H9 (cell line): Measurements from ENCODE around the gene FCHSD2. TPM values are rescaled to one million over a fixed set of nuclear protein-coding genes. Genes with fewer than 3 reads are reported as not detected.

ENCODE experiments used
- DNase-seq: peaks from one replicate; pipeline ENCODE4 v3.0.0-alpha.2; 2017
- H2AFZ ChIP-seq: one replicate; pipeline ENCODE4 v1.6.1; 2013; ENCODE audit warnings: mild to moderate bottlenecking, low read length, control low read depth, moderate library complexity
- H2AK5ac ChIP-seq: 2 replicates; pipeline ENCODE4 v1.6.1; 2013; ENCODE audit warnings: low read length, control low read depth, mixed read lengths; ENCODE audit not compliant: insufficient read length
- H2BK120ac ChIP-seq: one replicate; pipeline ENCODE4 v1.6.1; 2013; ENCODE audit warnings: low read depth, mild to moderate bottlenecking, low read length, control low read depth, inconsistent platforms; ENCODE audit not compliant: poor library complexity, severe bottlenecking
- H2BK12ac ChIP-seq: 2 replicates; pipeline ENCODE4 v1.6.1; 2013; ENCODE audit warnings: low read length, control low read depth, mixed read lengths, low read depth; ENCODE audit not compliant: insufficient read length
- H2BK15ac ChIP-seq: 2 replicates; pipeline ENCODE4 v1.6.1; 2013; ENCODE audit warnings: low read depth, low read length, control low read depth
- H2BK20ac ChIP-seq: one replicate; pipeline ENCODE4 v1.6.1; 2013; ENCODE audit warnings: low read depth, mild to moderate bottlenecking, low read length, control low read depth, inconsistent platforms; ENCODE audit not compliant: poor library complexity, severe bottlenecking
- H2BK5ac ChIP-seq: 2 replicates; pipeline ENCODE4 v1.6.1; 2013; ENCODE audit warnings: low read length, control low read depth, mixed read lengths; ENCODE audit not compliant: insufficient read length
- H3K14ac ChIP-seq: 2 replicates; pipeline ENCODE4 v1.6.1; 2013; ENCODE audit warnings: low read length, control low read depth; ENCODE audit not compliant: insufficient read depth
- H3K18ac ChIP-seq: 2 replicates; pipeline ENCODE4 v1.6.1; 2013; ENCODE audit warnings: low read depth, mild to moderate bottlenecking, mixed read lengths, low read length, control low read depth; ENCODE audit not compliant: insufficient read length
- H3K23ac ChIP-seq: 2 replicates; pipeline ENCODE4 v1.6.1; 2013; ENCODE audit warnings: low read length, control low read depth, mixed read lengths, low read depth; ENCODE audit not compliant: insufficient read length
- H3K23me2 ChIP-seq: 2 replicates; pipeline ENCODE4 v1.6.1; 2013; ENCODE audit warnings: low read depth, mild to moderate bottlenecking, mixed read lengths, low read length, control low read depth; ENCODE audit not compliant: insufficient read length, poor library complexity, severe bottlenecking
- H3K27ac ChIP-seq: 2 replicates; pipeline ENCODE4 v1.5.1; 2013; ENCODE audit warnings: low read length, control low read depth, mixed read lengths, low read depth; ENCODE audit not compliant: insufficient read length
- H3K27me3 ChIP-seq: 2 replicates; pipeline ENCODE4 v1.6.1; 2013; ENCODE audit warnings: low read length, control low read depth, inconsistent platforms; ENCODE audit not compliant: insufficient read depth
- H3K4ac ChIP-seq: 2 replicates; pipeline ENCODE4 v1.6.1; 2013; ENCODE audit warnings: low read depth, mild to moderate bottlenecking, control low read depth, inconsistent platforms, low read length, moderate library complexity
- H3K4me1 ChIP-seq: 2 replicates; pipeline ENCODE4 v1.6.1; 2013; ENCODE audit warnings: low read length, control low read depth, inconsistent platforms; ENCODE audit not compliant: insufficient read depth
- H3K4me2 ChIP-seq: 2 replicates; pipeline ENCODE4 v1.6.1; 2013; ENCODE audit warnings: low read length, control low read depth, mixed read lengths; ENCODE audit not compliant: insufficient read length, insufficient read depth
- H3K56ac ChIP-seq: 2 replicates; pipeline ENCODE4 v1.6.1; 2013; ENCODE audit warnings: low read depth, mild to moderate bottlenecking, mixed read lengths, low read length, control low read depth; ENCODE audit not compliant: insufficient read length
- H3K79me1 ChIP-seq: 2 replicates; pipeline ENCODE4 v1.6.1; 2013; ENCODE audit warnings: low read depth, mild to moderate bottlenecking, moderate library complexity, low read length, control low read depth, inconsistent platforms; ENCODE audit not compliant: insufficient read depth, poor library complexity, severe bottlenecking
- H3K79me2 ChIP-seq: 2 replicates; pipeline ENCODE4 v1.6.1; 2013; ENCODE audit warnings: low read length, control low read depth, inconsistent platforms; ENCODE audit not compliant: insufficient read depth
- H3K9ac ChIP-seq: 2 replicates; pipeline ENCODE4 v1.6.1; 2013; ENCODE audit warnings: low read length, control low read depth, mixed read lengths; ENCODE audit not compliant: insufficient read length; ENCODE audit errors: extremely low read depth
- H3K9me3 ChIP-seq: one replicate; pipeline ENCODE4 v1.6.1; 2013; ENCODE audit warnings: low read depth, low read length, inconsistent platforms; ENCODE audit not compliant: control insufficient read depth
- H3T11ph ChIP-seq: one replicate; pipeline ENCODE4 v1.6.1; 2013; ENCODE audit warnings: mild to moderate bottlenecking, low read length, control low read depth, inconsistent platforms
- H4K20me1 ChIP-seq: one replicate; pipeline ENCODE4 v1.6.1; 2013; ENCODE audit not compliant: control insufficient read depth, insufficient read length, insufficient read depth
- H4K5ac ChIP-seq: 2 replicates; pipeline ENCODE4 v1.6.1; 2013; ENCODE audit warnings: low read depth, mild to moderate bottlenecking, mixed read lengths, low read length, control low read depth; ENCODE audit not compliant: insufficient read length
- H4K8ac ChIP-seq: replicated peaks from 2 replicates; pipeline ENCODE4 v1.6.1; 2013; ENCODE audit warnings: low read length, control low read depth, mixed read lengths, low read depth; ENCODE audit not compliant: insufficient read length
- H4K91ac ChIP-seq: 2 replicates; pipeline ENCODE4 v1.6.1; 2013; ENCODE audit warnings: low read depth, mild to moderate bottlenecking, moderate library complexity, mixed read lengths, low read length, control low read depth; ENCODE audit not compliant: insufficient read length
- H3K27ac Mint-ChIP-seq, 3 experiments: 2 replicates in 2 of 3; 3 replicates in 1 of 3; pipeline ENCODE4 v1.8.0; 2020 to 2021; ENCODE audit warnings: mixed read lengths in 3 of 3, mild to moderate bottlenecking in 1 of 3, moderate library complexity in 1 of 3
- H3K27me3 Mint-ChIP-seq: 2 replicates; pipeline ENCODE4 v1.8.0; 2021; ENCODE audit warnings: low read depth, mild to moderate bottlenecking, moderate library complexity, mixed read lengths
- H3K36me3 Mint-ChIP-seq, 3 experiments: 2 replicates in 2 of 3; 3 replicates in 1 of 3; pipeline ENCODE4 v1.8.0; 2020 to 2021; ENCODE audit warnings: low read depth in 3 of 3, mixed read lengths in 3 of 3; ENCODE audit not compliant: insufficient read depth in 1 of 3
- H3K4me1 Mint-ChIP-seq, 2 experiments: 2 replicates each; pipeline ENCODE4 v1.8.0; 2020; ENCODE audit warnings: mixed read lengths in 2 of 2
- H3K4me3 Mint-ChIP-seq, 2 experiments: 2 replicates in 1 of 2; 3 replicates in 1 of 2; pipeline ENCODE4 v1.8.0; 2020 to 2021; ENCODE audit warnings: mild to moderate bottlenecking in 2 of 2, mixed read lengths in 2 of 2, moderate library complexity in 1 of 2
- H3K9me3 Mint-ChIP-seq, 2 experiments: 2 replicates in 1 of 2; 3 replicates in 1 of 2; pipeline ENCODE4 v1.8.0; 2020; ENCODE audit warnings: mild to moderate bottlenecking in 2 of 2, mixed read lengths in 2 of 2, moderate library complexity in 1 of 2
- total RNA-seq: library from RNA; stranded (reverse); gene quantifications from 2 replicates; pipeline ENCODE4 v1.2.1, GENCODE V29; 2021
- TF ChIP-seq, protein P1 (sequence below): fragments of 200-600 bp; sonication (generic); conservative IDR thresholded peaks from 3 replicates; pipeline ENCODE4 v1.8.0; 2021; ENCODE audit warnings: antibody characterized with exemption, mild to moderate bottlenecking

FCHSD2 gene
- total RNA-seq, 1 experiment from 2014 or later, result 17.8 TPM

DNA sequence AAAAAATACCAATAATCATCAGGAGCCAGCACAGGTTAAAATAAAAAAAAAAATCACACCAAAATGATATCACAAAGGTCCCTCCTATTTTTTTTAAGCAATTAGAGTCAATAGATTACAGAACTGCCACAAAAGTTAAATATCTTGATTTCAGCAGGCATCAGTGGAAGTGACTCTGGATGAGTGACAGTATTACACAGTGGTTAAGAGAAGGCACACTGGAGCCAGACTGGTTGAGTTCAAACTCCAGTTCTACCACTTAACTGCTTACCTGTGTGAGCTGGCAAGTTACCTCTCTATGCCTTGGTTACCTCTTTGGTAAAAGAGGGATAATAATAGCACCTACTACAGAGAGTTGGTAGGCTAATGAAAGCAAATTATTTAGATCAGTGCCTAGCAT, 179.4 kb downstream of the FCHSD2 start:
- H4K8ac ChIP-seq, result no peak overlapping the region
- no peak overlapping the region for H3K18ac ChIP-seq
- no peak for DNase-seq
- Mint-ChIP-seq H3K36me3 (0 out of 7 replicates have a peak, but pooled peaks cover 0 to 2% (median 0%) of the 10 kb centered on the region in 3 experiments), H3K9me3 (no peaks in the 10 kb centered on the region), H3K4me3 (no peak overlapping the region), H3K27me3 (no peaks in the 10 kb centered on the region), H3K27ac (no peak overlapping the region), H3K4me1 (peaks cover 0 to 6% of the 10 kb centered on the region in 2 experiments; a peak in 2 of 4 replicates)
- no peaks in the 10 kb centered on the region for H3K27me3 ChIP-seq
- no peak overlapping the region for H2BK5ac ChIP-seq
- H3T11ph ChIP-seq, result no peak overlapping the region
- no peaks in the 10 kb centered on the region for H3K23me2 ChIP-seq
- H4K20me1 ChIP-seq, result no peaks in the 10 kb centered on the region
- no peak overlapping the region for H2BK12ac ChIP-seq
- TF ChIP-seq, protein P1, sequence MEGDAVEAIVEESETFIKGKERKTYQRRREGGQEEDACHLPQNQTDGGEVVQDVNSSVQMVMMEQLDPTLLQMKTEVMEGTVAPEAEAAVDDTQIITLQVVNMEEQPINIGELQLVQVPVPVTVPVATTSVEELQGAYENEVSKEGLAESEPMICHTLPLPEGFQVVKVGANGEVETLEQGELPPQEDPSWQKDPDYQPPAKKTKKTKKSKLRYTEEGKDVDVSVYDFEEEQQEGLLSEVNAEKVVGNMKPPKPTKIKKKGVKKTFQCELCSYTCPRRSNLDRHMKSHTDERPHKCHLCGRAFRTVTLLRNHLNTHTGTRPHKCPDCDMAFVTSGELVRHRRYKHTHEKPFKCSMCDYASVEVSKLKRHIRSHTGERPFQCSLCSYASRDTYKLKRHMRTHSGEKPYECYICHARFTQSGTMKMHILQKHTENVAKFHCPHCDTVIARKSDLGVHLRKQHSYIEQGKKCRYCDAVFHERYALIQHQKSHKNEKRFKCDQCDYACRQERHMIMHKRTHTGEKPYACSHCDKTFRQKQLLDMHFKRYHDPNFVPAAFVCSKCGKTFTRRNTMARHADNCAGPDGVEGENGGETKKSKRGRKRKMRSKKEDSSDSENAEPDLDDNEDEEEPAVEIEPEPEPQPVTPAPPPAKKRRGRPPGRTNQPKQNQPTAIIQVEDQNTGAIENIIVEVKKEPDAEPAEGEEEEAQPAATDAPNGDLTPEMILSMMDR, result no peak
- H3K56ac ChIP-seq, result no peak overlapping the region
- H3K4me1 ChIP-seq, result no peaks in the 10 kb centered on the region
- H3K9me3 ChIP-seq, result no peaks in the 10 kb centered on the region
- H3K9ac ChIP-seq, result no peak overlapping the region
- no peak overlapping the region for H4K5ac ChIP-seq
- no peak overlapping the region for H4K91ac ChIP-seq
- H3K14ac ChIP-seq, result no peak overlapping the region
- no peaks in the 10 kb centered on the region for H3K79me2 ChIP-seq
- no peaks in the 10 kb centered on the region for H3K79me1 ChIP-seq
- no peak overlapping the region for H3K4me2 ChIP-seq
- H2BK120ac ChIP-seq, result no peak overlapping the region
- H3K4ac ChIP-seq, result no peak overlapping the region
- no peak overlapping the region for H2BK20ac ChIP-seq
- no peak overlapping the region for H3K27ac ChIP-seq
- no peak overlapping the region for H2AK5ac ChIP-seq
- H2AFZ ChIP-seq, result no peak overlapping the region
- H3K23ac ChIP-seq, result no peak overlapping the region
- H2BK15ac ChIP-seq, result no peak overlapping the region
